Prostate gland (tissue), 2 donors: Measurements from ENCODE around the gene PET100.

ENCODE experiments used
- CTCF ChIP-seq, 4 experiments: fragments of 200-600 bp in 2 of 4; fragments of 450-650 bp in 2 of 4; sonication (generic) in 2 of 4; IDR thresholded peaks; 1 replicate in 3 of 4; 2 replicates in 1 of 4; pipeline ENCODE4 v1.5.1; 2016 to 2019; ENCODE audit warnings: antibody characterized with exemption in 4 of 4, mild to moderate bottlenecking in 2 of 4, moderate library complexity in 2 of 4
- POLR2A ChIP-seq: fragments of 450-650 bp; IDR thresholded peaks from one replicate; pipeline ENCODE4 v1.6.1; 2016; ENCODE audit warnings: antibody characterized with exemption, mild to moderate bottlenecking
- POLR2AphosphoS5 ChIP-seq: sonication (generic); formaldehyde crosslinking; IDR thresholded peaks from one replicate; pipeline ENCODE4 v1.6.1; 2017; ENCODE audit warnings: antibody characterized with exemption

DNA sequence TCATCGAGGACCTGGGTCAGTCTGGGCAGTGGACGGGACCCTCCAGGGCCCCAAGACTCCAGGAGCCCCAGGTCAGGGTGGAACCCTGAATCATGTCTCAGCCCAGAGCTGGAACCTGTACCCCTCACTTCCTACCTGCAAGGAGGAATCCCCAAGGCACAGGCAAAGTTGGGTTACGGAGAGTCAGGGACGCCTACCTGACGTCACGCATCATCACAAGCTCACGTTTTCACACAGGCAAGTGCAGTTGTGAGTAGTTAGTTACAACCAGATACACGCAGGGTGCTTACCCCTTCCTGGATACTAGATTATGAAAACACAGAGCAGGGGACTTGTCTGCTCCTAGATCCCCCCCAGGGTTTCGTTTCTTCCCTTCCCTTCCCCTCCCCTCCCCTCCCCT is 41.2 kb downstream of the PET100 start:
- TF ChIP-seq CTCF (IDR thresholded peaks at IDR 0.05), result no peak
- no peak for TF ChIP-seq POLR2AphosphoS5
- TF ChIP-seq POLR2A, result no peak
